Keratinocyte (primary cell): ENCODE results near the gene OR5M8. TPM values are rescaled to one million over a fixed set of nuclear protein-coding genes. Genes with fewer than 3 reads are reported as not detected.

ENCODE experiments used
- DNase-seq: peaks from one replicate; pipeline ENCODE4 v3.0.0-alpha.2; 2011; ENCODE audit warnings: low read depth, missing footprints, low spot score
- FAIRE-seq: peaks from 2 replicates; lab custom pipeline; 2011; peaks lifted over from hg19 to GRCh38; lab: Jason Lieb, UNC
- H2AFZ ChIP-seq: 2 replicates; pipeline ENCODE4 v1.6.0; 2012; ENCODE audit warnings: low read length, control low read depth, inconsistent platforms; ENCODE audit not compliant: control insufficient read depth
- H3K27ac ChIP-seq: 2 replicates; pipeline ENCODE4 v1.5.1; 2011; ENCODE audit warnings: low read length; ENCODE audit not compliant: control insufficient read depth, insufficient read depth
- H3K27me3 ChIP-seq: 3 replicates; pipeline ENCODE4 v1.6.0; 2011; ENCODE audit warnings: low read length; ENCODE audit not compliant: control insufficient read depth, insufficient read depth; ENCODE audit errors: extremely low read depth
- H3K36me3 ChIP-seq, 2 experiments: 2 replicates in 1 of 2; 3 replicates in 1 of 2; pipeline ENCODE4 v1.5.1; 2011; ENCODE audit warnings: low read length in 2 of 2, mild to moderate bottlenecking in 1 of 2; ENCODE audit not compliant: control insufficient read depth in 2 of 2, insufficient read depth in 2 of 2; ENCODE audit errors: extremely low read depth in 1 of 2
- H3K4me1 ChIP-seq: 3 replicates; pipeline ENCODE4 v1.5.1; 2011; ENCODE audit warnings: low read length; ENCODE audit not compliant: control insufficient read depth, insufficient read depth; ENCODE audit errors: extremely low read depth
- H3K4me2 ChIP-seq: 3 replicates; pipeline ENCODE4 v1.6.0; 2011; ENCODE audit warnings: low read depth, low read length; ENCODE audit not compliant: control insufficient read depth, insufficient read depth; ENCODE audit errors: extremely low read depth
- H3K4me3 ChIP-seq, 3 experiments: fragments of 200-600 bp in 1 of 3; sonication (generic) in 1 of 3; 2 replicates in 2 of 3; 3 replicates in 1 of 3; pipeline ENCODE4 v1.5.1; 2011 to 2016; ENCODE audit warnings: low read length in 3 of 3, mild to moderate bottlenecking in 3 of 3, control low read depth in 2 of 3, inconsistent platforms in 1 of 3, low read depth in 1 of 3, mixed read lengths in 1 of 3, mixed run types in 1 of 3, moderate library complexity in 1 of 3; ENCODE audit not compliant: control insufficient read depth in 2 of 3, insufficient read depth in 2 of 3; ENCODE audit errors: extremely low read depth in 1 of 3
- H3K79me2 ChIP-seq: 2 replicates; pipeline ENCODE4 v1.6.0; 2012; ENCODE audit warnings: low read length; ENCODE audit not compliant: control insufficient read depth, insufficient read depth
- H3K9ac ChIP-seq: 3 replicates; pipeline ENCODE4 v1.6.0; 2011; ENCODE audit warnings: low read length; ENCODE audit not compliant: control insufficient read depth, insufficient read depth; ENCODE audit errors: extremely low read depth
- H3K9me1 ChIP-seq: 3 replicates; pipeline ENCODE4 v1.6.0; 2011; ENCODE audit warnings: low read length; ENCODE audit not compliant: control insufficient read depth, insufficient read depth; ENCODE audit errors: extremely low read depth
- H3K9me3 ChIP-seq: 2 replicates; pipeline ENCODE4 v1.5.1; 2012; ENCODE audit warnings: low read depth, low read length; ENCODE audit not compliant: control insufficient read depth
- H4K20me1 ChIP-seq: 3 replicates; pipeline ENCODE4 v1.6.0; 2011; ENCODE audit warnings: low read length; ENCODE audit not compliant: control insufficient read depth, insufficient read depth; ENCODE audit errors: extremely low read depth
- CTCF ChIP-seq, 3 experiments: IDR thresholded peaks in 1 of 3; conservative IDR thresholded peaks in 1 of 3; optimal IDR thresholded peaks in 1 of 3; 2 replicates in 2 of 3; 3 replicates in 1 of 3; pipeline versions ENCODE3 to v1.5.1; 2011; ENCODE audit warnings: low read length in 3 of 3, mild to moderate bottlenecking in 3 of 3, moderate library complexity in 2 of 3, control low read depth in 1 of 3, inconsistent platforms in 1 of 3; ENCODE audit not compliant: insufficient read depth in 2 of 3; ENCODE audit errors: extremely low read depth in 1 of 3
- EZH2 ChIP-seq: IDR thresholded peaks from one replicate; pipeline ENCODE4 v1.6.1; 2012; ENCODE audit warnings: inconsistent platforms, mild to moderate bottlenecking, low read length, moderate library complexity
- dilution Hi-C: fragments of 300-500 bp; cut with MboI; formaldehyde crosslinking; loops from one replicate; pipeline ENCODE4 v1.7.0; 2020; ENCODE audit warnings: low sequenced_read_pairs; ENCODE audit not compliant: extremely low pct_ligation_motif_present
- polyA plus RNA-seq, 5 experiments: library from polyadenylated mRNA; depleted of rRNA in 3 of 5; stranded (reverse) in 3 of 5; stranded (forward) in 1 of 5; unstranded in 1 of 5; fragments of >200 nt; gene quantifications; 1 replicate in 1 of 5; 2 replicates in 3 of 5; 3 replicates in 1 of 5; pipeline versions ENCODE4 v1.2.1 to v1.2.3, GENCODE V29; 2011 to 2012; ENCODE audit warnings: missing spikeins in 2 of 5, low read depth in 1 of 5, low replicate concordance in 1 of 5

Gene OR5M8
- polyA plus RNA-seq, 1 donor (not counting 4 experiments of a cell fraction or from before 2014, with no cell fraction given), result not detected

DNA sequence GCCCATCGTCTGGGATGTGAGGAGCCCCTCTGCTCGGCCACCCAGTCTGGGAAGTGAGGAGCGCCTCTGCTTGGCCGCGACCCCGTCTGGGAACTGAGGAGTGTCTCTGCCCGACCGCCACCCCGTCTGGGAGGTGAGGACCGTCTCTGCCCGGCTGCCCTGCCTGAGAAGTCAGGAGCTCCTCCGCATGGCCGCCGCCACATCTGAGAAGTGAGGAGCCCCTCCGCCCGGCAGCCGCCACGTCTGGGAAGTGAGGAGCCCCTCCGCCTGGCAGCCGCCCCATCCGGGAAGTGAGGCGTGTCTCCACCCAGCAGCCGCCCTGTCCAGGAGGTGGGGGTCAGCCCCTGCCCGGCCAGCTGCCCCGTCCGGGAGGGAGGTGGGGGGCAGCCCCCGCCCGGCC, 5.8 kb upstream of the OR5M8 start:
- H3K79me2 ChIP-seq, result no peaks in the 10 kb centered on the region
- H3K4me1 ChIP-seq, result no peaks in the 10 kb centered on the region
- H4K20me1 ChIP-seq, result no peaks in the 10 kb centered on the region
- H3K36me3 ChIP-seq, result no peaks in the 10 kb centered on the region
- H3K27me3 ChIP-seq, result no peaks in the 10 kb centered on the region
- no peaks in the 10 kb centered on the region for H3K9me1 ChIP-seq
- no peak overlapping the region for H3K27ac ChIP-seq
- no peak for TF ChIP-seq CTCF (optimal IDR thresholded peaks at IDR 0.05 in 1 of 3, IDR thresholded peaks at IDR 0.05 in 1 of 3, conservative IDR thresholded peaks at IDR 0.05 in 1 of 3; ENCODE audit: extremely low read depth in 1 of 3, insufficient read depth in 2 of 3, low read length in 3 of 3)
- no peak for TF ChIP-seq EZH2
- FAIRE-seq (no peak), DNase-seq (no peak)
- dilution Hi-C loops, result no loop called here
- H3K4me3 ChIP-seq, result no peak overlapping the region
- no peak overlapping the region for H3K4me2 ChIP-seq
- H3K9ac ChIP-seq, result no peak overlapping the region
- no peaks in the 10 kb centered on the region for H3K9me3 ChIP-seq
- no peak overlapping the region for H2AFZ ChIP-seq

DNA sequence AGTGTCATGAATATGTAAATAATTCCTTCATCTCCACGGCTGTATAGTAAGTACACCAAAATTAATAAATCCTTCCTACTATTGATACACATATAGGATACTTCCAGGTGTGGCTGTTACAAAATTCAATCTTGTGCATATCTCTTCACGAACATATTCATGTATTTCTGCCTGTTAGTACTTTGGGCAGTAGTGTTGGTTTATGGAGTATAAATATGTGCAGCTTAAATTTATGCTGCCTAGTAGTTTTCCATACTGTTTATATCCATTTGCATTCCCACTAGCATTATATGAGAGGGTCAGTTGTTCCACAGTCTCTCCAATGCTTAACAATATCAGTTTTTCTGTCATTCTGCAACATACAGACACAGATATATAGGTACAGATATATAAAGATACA, 3.9 kb upstream of the OR5M8 start:
- Histone ChIP-seq H2AFZ (no peak overlapping the region), H3K9ac (no peak overlapping the region), H3K79me2 (no peaks in the 10 kb centered on the region), H3K9me3 (no peaks in the 10 kb centered on the region), H3K4me1 (no peaks in the 10 kb centered on the region), H3K27me3 (no peaks in the 10 kb centered on the region), H3K36me3 (no peaks in the 10 kb centered on the region), H4K20me1 (no peaks in the 10 kb centered on the region), H3K4me3 (no peak overlapping the region), H3K27ac (no peak overlapping the region), H3K9me1 (no peaks in the 10 kb centered on the region), H3K4me2 (no peak overlapping the region)
- no peak for DNase-seq
- FAIRE-seq, result no peak
- dilution Hi-C loops, result no loop called here
- no peak for TF ChIP-seq CTCF (optimal IDR thresholded peaks at IDR 0.05 in 1 of 3, IDR thresholded peaks at IDR 0.05 in 1 of 3, conservative IDR thresholded peaks at IDR 0.05 in 1 of 3; ENCODE audit: extremely low read depth in 1 of 3, insufficient read depth in 2 of 3, low read length in 3 of 3)
